Measurements from ENCODE around the gene XRCC2. TPM values are rescaled to one million over a fixed set of nuclear protein-coding genes. Genes with fewer than 3 reads are reported as not detected.

XRCC2 gene
- total and polyA plus RNA-seq, 2 of the 8 experiments (the other 6 are each of a cell fraction or from before 2014, with no cell fraction given), result 14.6 to 34.0 TPM

- TF ChIP-seq CHD7 (IDR thresholded peaks at IDR 0.05; ENCODE audit: insufficient replicate concordance, low read length) (no peak), PHF8 (conservative IDR thresholded peaks at IDR 0.05; ENCODE audit: low read depth, low read length) (no peak), SIN3A (conservative IDR thresholded peaks at IDR 0.05 in 1 of 2, IDR thresholded peaks at IDR 0.05 in 1 of 2; ENCODE audit: low read depth in 1 of 2, low read length in 2 of 2) (no peak), MAFK (IDR thresholded peaks at IDR 0.05; ENCODE audit: low read depth, low read length) (no peak), ATF2 (IDR thresholded peaks at IDR 0.05; ENCODE audit: low read length) (no peak), MAX (IDR thresholded peaks at IDR 0.05) (no peak), SUZ12 (IDR thresholded peaks at IDR 0.05; ENCODE audit: low read length) (no peak), SP4 (IDR thresholded peaks at IDR 0.05; ENCODE audit: low read length) (no peak), YY1 (IDR thresholded peaks at IDR 0.05; ENCODE audit: low read depth, low read length) (no peak), GTF2F1 (IDR thresholded peaks at IDR 0.05; ENCODE audit: borderline replicate concordance, low read depth, low read length) (no peak)
Observed at GRCh38 chr7:152621426-152621825, 54.5 kb downstream of the XRCC2 start (continued).

Data from H1 (cell line).